Measurements from ENCODE around the gene MYO7B.
A peak's percentile ranks its signal among the peaks of the same experiment; 100 is the strongest.

MYO7B gene

DNA sequence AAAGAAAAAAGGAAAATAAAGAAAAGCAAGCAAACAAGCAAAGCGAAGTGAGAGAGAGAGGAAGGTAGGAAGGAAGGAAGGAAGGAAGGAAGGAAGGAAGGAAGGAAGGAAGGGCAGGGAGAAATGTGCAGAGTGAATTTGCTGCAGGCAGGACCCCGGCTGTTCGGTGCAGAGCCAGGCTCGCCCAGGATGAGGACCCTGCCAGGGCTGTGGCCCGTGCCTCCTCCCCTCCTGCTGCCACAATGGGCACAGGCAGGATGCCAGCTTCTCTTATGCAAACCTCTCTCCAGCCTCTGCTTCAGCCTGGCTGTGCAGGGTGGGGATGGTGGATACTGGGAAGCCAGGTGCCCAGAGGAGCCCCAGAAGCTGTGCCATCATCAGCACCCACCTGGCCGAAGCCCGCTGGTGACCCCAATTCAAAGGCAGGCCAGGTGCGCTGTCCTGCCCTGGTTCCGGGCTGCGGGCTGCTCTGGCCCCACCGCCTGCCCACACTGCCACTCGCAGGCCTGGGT, 113.7 kb downstream of the MYO7B start:
- Histone ChIP-seq H3K79me2 (ENCODE audit: low read length) (no peaks in the 10 kb centered on the region), H3K9me3 (replicated peaks; ENCODE audit: insufficient read depth, low read length) (no peaks in the 10 kb centered on the region), H3K27ac (ENCODE audit: low read length) (no peak overlapping the region), H3K27me3 (replicated peaks; ENCODE audit: insufficient read depth, low read length) (peaks cover 35% of the 10 kb centered on the region), H3K36me3 (replicated peaks; ENCODE audit: insufficient read depth, low read length) (no peaks in the 10 kb centered on the region), H3K4me2 (ENCODE audit: low read depth, low read length) (peak overlapping the region; percentile 17; the same call in 1 of the 2 replicates), H3K4me3 (ENCODE audit: low read length) (no peak overlapping the region), H3K4me1 (ENCODE audit: low read length) (no peaks in the 10 kb centered on the region), H3K9ac (ENCODE audit: low read length) (no peak overlapping the region), H4K20me1 (ENCODE audit: insufficient read depth, low read length) (no peaks in the 10 kb centered on the region), H3K9me2 (replicated peaks; ENCODE audit: insufficient read depth, low read length) (no peaks in the 10 kb centered on the region), H3F3A (ENCODE audit: insufficient read depth, low read length) (no peaks in the 10 kb centered on the region), H2AFZ (ENCODE audit: low read length) (0 out of 2 replicates have a peak overlapping the region, but pooled peaks have one; percentile 18)
- TF ChIP-seq EZH2phosphoT487 (IDR thresholded peaks at IDR 0.05; ENCODE audit: low read length) (no peak), EZH2 (optimal IDR thresholded peaks at IDR 0.05; ENCODE audit: low read depth, low read length) (no peak), CTCF (IDR thresholded peaks at IDR 0.05; ENCODE audit: low read length) (no peak)
- no peak for DNase-seq

DNA sequence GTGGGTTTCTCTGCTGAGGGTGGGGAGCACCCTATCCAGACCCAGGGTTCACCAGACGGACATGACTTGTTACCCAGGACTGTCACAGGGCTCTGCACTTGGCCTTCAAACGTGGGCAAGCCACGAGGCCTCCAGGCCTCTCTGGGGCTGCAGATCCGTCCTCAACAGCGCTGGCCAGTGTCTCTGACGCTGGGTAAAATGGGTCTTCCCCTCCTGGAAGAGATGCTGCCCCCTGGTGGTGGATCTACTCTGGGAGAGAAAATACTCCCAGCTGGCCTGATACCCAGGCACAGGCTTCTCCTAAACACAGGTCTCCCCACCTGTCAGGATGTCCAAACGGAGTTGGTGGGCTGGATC, 114.2 kb downstream of the MYO7B start:
- no peaks in the 10 kb centered on the region for H4K20me1 ChIP-seq (ENCODE audit: insufficient read depth, low read length)
- H3K27ac ChIP-seq (ENCODE audit: low read length), result no peak overlapping the region
- DNase-seq, result peak; percentile 76
- peaks cover 35% of the 10 kb centered on the region for H3K27me3 ChIP-seq (replicated peaks; ENCODE audit: insufficient read depth, low read length)
- no peaks in the 10 kb centered on the region for H3K9me3 ChIP-seq (replicated peaks; ENCODE audit: insufficient read depth, low read length)
- peak overlapping the region; percentile 17; the same call in 1 of the 2 replicates for H3K4me2 ChIP-seq (ENCODE audit: low read depth, low read length)
- H3K79me2 ChIP-seq (ENCODE audit: low read length), result no peaks in the 10 kb centered on the region
- no peak for TF ChIP-seq EZH2 (optimal IDR thresholded peaks at IDR 0.05; ENCODE audit: low read depth, low read length)
- peak; percentile 87 for TF ChIP-seq CTCF (IDR thresholded peaks at IDR 0.05; ENCODE audit: low read length)
- H3K9ac ChIP-seq (ENCODE audit: low read length), result no peak overlapping the region
- H3K4me3 ChIP-seq (ENCODE audit: low read length), result no peak overlapping the region
- H3K36me3 ChIP-seq (replicated peaks; ENCODE audit: insufficient read depth, low read length), result no peaks in the 10 kb centered on the region
- H3F3A ChIP-seq (ENCODE audit: insufficient read depth, low read length), result no peaks in the 10 kb centered on the region
- no peaks in the 10 kb centered on the region for H3K4me1 ChIP-seq (ENCODE audit: low read length)
- 0 out of 2 replicates have a peak overlapping the region, but pooled peaks have one; percentile 18 for H2AFZ ChIP-seq (ENCODE audit: low read length)
- no peaks in the 10 kb centered on the region for H3K9me2 ChIP-seq (replicated peaks; ENCODE audit: insufficient read depth, low read length)

GRCh38 chr2:127650041-127650784, 114.7 kb downstream of the MYO7B start:
- H4K20me1 ChIP-seq (ENCODE audit: insufficient read depth, low read length), result no peaks in the 10 kb centered on the region
- no peak overlapping the region for H3K27ac ChIP-seq (ENCODE audit: low read length)
- no peak overlapping the region for H3K9ac ChIP-seq (ENCODE audit: low read length)
- H3K9me2 ChIP-seq (replicated peaks; ENCODE audit: insufficient read depth, low read length), result no peaks in the 10 kb centered on the region
- H3K27me3 ChIP-seq (replicated peaks; ENCODE audit: insufficient read depth, low read length), result peaks cover 31% of the 10 kb centered on the region
- no peaks in the 10 kb centered on the region for H3F3A ChIP-seq (ENCODE audit: insufficient read depth, low read length)
- H3K4me3 ChIP-seq (ENCODE audit: low read length), result no peak overlapping the region
- H3K4me2 ChIP-seq (ENCODE audit: low read depth, low read length), result no peak overlapping the region
- H3K79me2 ChIP-seq (ENCODE audit: low read length), result no peaks in the 10 kb centered on the region
- H3K36me3 ChIP-seq (replicated peaks; ENCODE audit: insufficient read depth, low read length), result no peaks in the 10 kb centered on the region
- H3K9me3 ChIP-seq (replicated peaks; ENCODE audit: insufficient read depth, low read length), result no peaks in the 10 kb centered on the region
- no peak; the same call in 1 of the 2 replicates for TF ChIP-seq CTCF (IDR thresholded peaks at IDR 0.05; ENCODE audit: low read length)
- TF ChIP-seq EZH2 (optimal IDR thresholded peaks at IDR 0.05; ENCODE audit: low read depth, low read length), result no peak
- TF ChIP-seq EZH2phosphoT487 (IDR thresholded peaks at IDR 0.05; ENCODE audit: low read length), result no peak
- DNase-seq, result no peak
- no peak overlapping the region for H2AFZ ChIP-seq (ENCODE audit: low read length)
- no peaks in the 10 kb centered on the region for H3K4me1 ChIP-seq (ENCODE audit: low read length)
